ENCODE data around the gene UGT1A8. TPM values are rescaled to one million over a fixed set of nuclear protein-coding genes. Genes with fewer than 3 reads are reported as not detected.

Gene UGT1A8
- total RNA-seq, 1 donor, result not detected

DNA sequence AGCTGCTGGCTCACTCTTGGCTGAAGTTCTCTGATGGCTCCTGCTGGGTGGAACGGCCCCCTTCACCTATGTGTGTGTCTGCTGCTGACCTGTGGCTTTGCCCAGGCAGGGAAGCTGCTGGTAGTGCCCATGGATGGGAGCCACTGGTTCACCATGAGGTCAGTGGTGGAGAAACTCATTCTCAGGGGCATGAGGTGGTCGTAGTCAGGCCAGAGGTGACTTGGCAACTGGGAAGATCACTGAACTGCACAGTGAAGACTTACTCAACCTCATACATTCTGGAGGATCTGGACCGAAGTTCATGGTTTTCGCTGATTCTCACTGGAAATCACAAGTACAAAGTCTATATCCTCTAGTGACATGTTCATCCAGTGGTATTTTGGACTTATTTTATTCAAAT, 13.9 kb upstream of the UGT1A8 start:
- Histone ChIP-seq H3K36me3 (ENCODE audit: insufficient read depth, low read length) (no peaks in the 10 kb centered on the region), H3K79me2 (ENCODE audit: insufficient read depth, low read length) (no peaks in the 10 kb centered on the region), H3K27me3 (ENCODE audit: insufficient read depth, low read length) (peaks cover 4% of the 10 kb centered on the region), H2AFZ (ENCODE audit: low read length) (no peak overlapping the region), H3K4me1 (ENCODE audit: insufficient read depth, low read length) (no peaks in the 10 kb centered on the region), H3K9me3 (ENCODE audit: low read depth, low read length) (no peaks in the 10 kb centered on the region), H4K20me1 (ENCODE audit: insufficient read depth, low read length) (no peaks in the 10 kb centered on the region), H3K4me2 (ENCODE audit: insufficient read depth, low read length) (no peak overlapping the region), H3K27ac (ENCODE audit: low read depth, low read length) (no peak overlapping the region), H3K4me3 (ENCODE audit: insufficient read depth, low read length) (no peak overlapping the region)
- DNase-seq (ENCODE audit: insufficient read length, low spot score, missing footprints), result no peak
- TF ChIP-seq, protein P1, sequence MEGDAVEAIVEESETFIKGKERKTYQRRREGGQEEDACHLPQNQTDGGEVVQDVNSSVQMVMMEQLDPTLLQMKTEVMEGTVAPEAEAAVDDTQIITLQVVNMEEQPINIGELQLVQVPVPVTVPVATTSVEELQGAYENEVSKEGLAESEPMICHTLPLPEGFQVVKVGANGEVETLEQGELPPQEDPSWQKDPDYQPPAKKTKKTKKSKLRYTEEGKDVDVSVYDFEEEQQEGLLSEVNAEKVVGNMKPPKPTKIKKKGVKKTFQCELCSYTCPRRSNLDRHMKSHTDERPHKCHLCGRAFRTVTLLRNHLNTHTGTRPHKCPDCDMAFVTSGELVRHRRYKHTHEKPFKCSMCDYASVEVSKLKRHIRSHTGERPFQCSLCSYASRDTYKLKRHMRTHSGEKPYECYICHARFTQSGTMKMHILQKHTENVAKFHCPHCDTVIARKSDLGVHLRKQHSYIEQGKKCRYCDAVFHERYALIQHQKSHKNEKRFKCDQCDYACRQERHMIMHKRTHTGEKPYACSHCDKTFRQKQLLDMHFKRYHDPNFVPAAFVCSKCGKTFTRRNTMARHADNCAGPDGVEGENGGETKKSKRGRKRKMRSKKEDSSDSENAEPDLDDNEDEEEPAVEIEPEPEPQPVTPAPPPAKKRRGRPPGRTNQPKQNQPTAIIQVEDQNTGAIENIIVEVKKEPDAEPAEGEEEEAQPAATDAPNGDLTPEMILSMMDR (IDR thresholded peaks at IDR 0.05; ENCODE audit: extremely low read depth, low read depth, low read length), result no peak

DNA sequence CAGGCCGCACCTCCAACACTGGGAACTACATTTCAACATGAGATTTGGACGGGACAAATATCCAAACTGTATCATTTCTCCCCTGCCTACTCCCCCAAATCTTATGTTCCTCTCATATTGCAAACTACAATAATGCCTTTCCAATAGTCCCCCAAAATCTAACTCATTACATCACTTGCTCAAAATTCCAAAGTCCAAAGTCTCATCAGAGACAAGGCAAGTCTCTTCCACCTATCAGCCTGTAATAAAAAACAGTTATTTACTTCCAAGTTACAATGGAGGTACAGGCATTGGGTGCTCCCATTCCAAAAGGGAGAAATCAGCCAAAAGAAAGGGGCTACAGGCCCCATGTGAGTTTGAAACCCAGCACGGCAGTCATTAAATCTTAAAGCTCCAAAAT, 12.6 kb upstream of the UGT1A8 start:
- Histone ChIP-seq H3K36me3 (ENCODE audit: insufficient read depth, low read length) (no peaks in the 10 kb centered on the region), H3K4me3 (ENCODE audit: insufficient read depth, low read length) (no peak overlapping the region), H3K27ac (ENCODE audit: low read depth, low read length) (no peak overlapping the region), H2AFZ (ENCODE audit: low read length) (no peak overlapping the region), H3K4me2 (ENCODE audit: insufficient read depth, low read length) (no peak overlapping the region), H3K4me1 (ENCODE audit: insufficient read depth, low read length) (no peaks in the 10 kb centered on the region), H4K20me1 (ENCODE audit: insufficient read depth, low read length) (no peaks in the 10 kb centered on the region), H3K79me2 (ENCODE audit: insufficient read depth, low read length) (no peaks in the 10 kb centered on the region), H3K9me3 (ENCODE audit: low read depth, low read length) (no peaks in the 10 kb centered on the region), H3K27me3 (ENCODE audit: insufficient read depth, low read length) (no peaks in the 10 kb centered on the region)
- no peak for DNase-seq (ENCODE audit: insufficient read length, low spot score, missing footprints)
- TF ChIP-seq, protein P1 (IDR thresholded peaks at IDR 0.05; ENCODE audit: extremely low read depth, low read depth, low read length), result no peak

DNA sequence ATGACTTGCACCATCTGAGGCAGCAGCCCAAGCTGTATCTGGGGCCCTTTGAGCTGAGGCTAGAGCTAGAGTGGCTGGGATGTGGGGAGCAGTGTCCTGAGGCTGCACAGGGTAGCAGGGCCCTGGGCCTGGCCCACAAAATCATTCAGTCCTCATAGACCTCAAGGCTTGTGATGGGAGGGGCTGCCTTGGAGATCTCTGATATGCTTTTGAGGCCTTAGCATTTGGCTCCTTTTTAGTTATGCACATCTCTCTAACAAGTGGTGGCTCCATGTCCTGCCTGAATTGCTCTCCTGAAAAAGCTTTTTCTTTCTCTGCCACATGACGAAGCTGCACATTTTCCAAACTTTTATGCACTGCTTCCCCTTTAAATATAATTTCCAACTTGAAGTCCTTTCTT, 11.8 kb upstream of the UGT1A8 start:
- Histone ChIP-seq H3K9me3 (ENCODE audit: low read depth, low read length) (no peaks in the 10 kb centered on the region), H3K4me2 (ENCODE audit: insufficient read depth, low read length) (no peak overlapping the region), H3K4me1 (ENCODE audit: insufficient read depth, low read length) (no peaks in the 10 kb centered on the region), H3K27me3 (ENCODE audit: insufficient read depth, low read length) (no peaks in the 10 kb centered on the region), H2AFZ (ENCODE audit: low read length) (no peak overlapping the region), H3K36me3 (ENCODE audit: insufficient read depth, low read length) (no peaks in the 10 kb centered on the region), H3K79me2 (ENCODE audit: insufficient read depth, low read length) (no peaks in the 10 kb centered on the region), H4K20me1 (ENCODE audit: insufficient read depth, low read length) (no peaks in the 10 kb centered on the region), H3K4me3 (ENCODE audit: insufficient read depth, low read length) (no peak overlapping the region), H3K27ac (ENCODE audit: low read depth, low read length) (no peak overlapping the region)
- TF ChIP-seq, protein P1 (IDR thresholded peaks at IDR 0.05; ENCODE audit: extremely low read depth, low read depth, low read length), result no peak
- DNase-seq (ENCODE audit: insufficient read length, low spot score, missing footprints), result no peak

DNA sequence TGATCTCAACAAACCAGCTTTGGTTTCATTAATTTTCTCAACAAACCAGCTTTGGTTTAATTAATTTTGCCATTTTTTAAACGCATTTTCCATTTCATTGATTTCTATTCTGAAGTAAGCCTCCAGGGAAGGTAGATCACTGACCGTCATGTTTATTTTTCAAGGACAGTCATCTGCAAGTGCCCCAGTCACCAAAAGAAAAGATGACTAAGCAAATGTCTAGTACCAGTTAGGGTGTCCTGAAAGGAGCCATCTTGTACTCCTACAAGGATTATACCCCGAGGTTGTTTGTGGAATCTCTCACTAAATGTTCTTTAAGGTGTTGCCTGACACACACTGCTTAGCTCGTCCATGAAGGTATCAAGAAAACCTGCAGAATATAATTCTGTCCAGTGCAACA, 6.1 kb upstream of the UGT1A8 start:
- H2AFZ ChIP-seq (ENCODE audit: low read length), result no peak overlapping the region
- no peak overlapping the region for H3K27ac ChIP-seq (ENCODE audit: low read depth, low read length)
- no peaks in the 10 kb centered on the region for H3K27me3 ChIP-seq (ENCODE audit: insufficient read depth, low read length)
- DNase-seq (ENCODE audit: insufficient read length, low spot score, missing footprints), result no peak
- H3K4me1 ChIP-seq (ENCODE audit: insufficient read depth, low read length), result no peaks in the 10 kb centered on the region
- H3K79me2 ChIP-seq (ENCODE audit: insufficient read depth, low read length), result no peaks in the 10 kb centered on the region
- TF ChIP-seq, protein P1 (IDR thresholded peaks at IDR 0.05; ENCODE audit: extremely low read depth, low read depth, low read length), result no peak
- no peak overlapping the region for H3K4me2 ChIP-seq (ENCODE audit: insufficient read depth, low read length)
- no peaks in the 10 kb centered on the region for H3K36me3 ChIP-seq (ENCODE audit: insufficient read depth, low read length)
- H3K4me3 ChIP-seq (ENCODE audit: insufficient read depth, low read length), result no peak overlapping the region
- no peaks in the 10 kb centered on the region for H3K9me3 ChIP-seq (ENCODE audit: low read depth, low read length)
- H4K20me1 ChIP-seq (ENCODE audit: insufficient read depth, low read length), result no peaks in the 10 kb centered on the region
